Panc1 (cell line): Measurements from ENCODE around the gene SPIRE1. TPM values are rescaled to one million over a fixed set of nuclear protein-coding genes. Genes with fewer than 3 reads are reported as not detected.

ENCODE experiments used
- ATAC-seq: fragments of 200-7000 bp; cut with Tn5 transposase; 2 replicates; pipeline ENCODE4 v1.9.1; 2020; ENCODE audit warnings: mild to moderate bottlenecking, moderate library complexity
- BruUV-seq: library from RNA; stranded (reverse); fragments of 400-500 nt; replicated peaks from 2 replicates; lab custom pipeline; 2021; lab: Mats Ljungman, UMichigan
- CTCF ChIA-PET: fragments of 300-600 bp; sonication (Branson Sonifier 250); formaldehyde crosslinking; loops from one replicate; lab custom pipeline; 2022; ENCODE audit warnings: antibody characterized with exemption; lab: Charles Lee
- POLR2A ChIA-PET: fragments of 300-600 bp; sonication (Branson Sonifier 250); formaldehyde crosslinking; loops from one replicate; lab custom pipeline; 2022; ENCODE audit warnings: antibody characterized with exemption; lab: Charles Lee
- DNase-seq: peaks from one replicate; pipeline ENCODE4 v3.0.0-alpha.2; 2010; ENCODE audit warnings: low read depth, low spot score
- H3K27ac ChIP-seq: 2 replicates; pipeline ENCODE4 v1.5.1; 2011; ENCODE audit warnings: mild to moderate bottlenecking, low read length, inconsistent platforms
- H3K27me3 ChIP-seq: fragments of 200-500 bp; sonication (Bioruptor generic); 2 replicates; pipeline ENCODE4 v1.6.0; 2014; ENCODE audit warnings: low read length, inconsistent platforms; ENCODE audit not compliant: control insufficient read depth, insufficient read depth
- H3K36me3 ChIP-seq: fragments of 200-500 bp; sonication (Bioruptor generic); 2 replicates; pipeline ENCODE4 v1.5.1; 2014; ENCODE audit warnings: inconsistent platforms, mild to moderate bottlenecking, low read length, moderate library complexity; ENCODE audit not compliant: control insufficient read depth, insufficient read depth
- H3K4me1 ChIP-seq: 2 replicates; pipeline ENCODE4 v1.5.1; 2011; ENCODE audit warnings: inconsistent platforms, mild to moderate bottlenecking, low read length, moderate library complexity; ENCODE audit not compliant: control insufficient read depth, insufficient read depth
- H3K4me3 ChIP-seq, 2 experiments: 2 replicates each; pipeline ENCODE4 v1.5.1; 2011 to 2012; ENCODE audit warnings: low read depth in 2 of 2, low read length in 2 of 2, mild to moderate bottlenecking in 2 of 2, inconsistent platforms in 1 of 2, moderate library complexity in 1 of 2
- H3K9me3 ChIP-seq: fragments of 200-500 bp; sonication (Bioruptor generic); 2 replicates; pipeline ENCODE4 v1.5.1; 2014; ENCODE audit warnings: low read depth, mild to moderate bottlenecking, inconsistent platforms, low read length, moderate library complexity; ENCODE audit not compliant: control insufficient read depth, insufficient read depth
- POLR2AphosphoS5 ChIP-seq: IDR thresholded peaks from 2 replicates; pipeline ENCODE4 v1.6.1; 2012; ENCODE audit warnings: mild to moderate bottlenecking, low read depth, low read length, moderate library complexity
- SIN3A ChIP-seq: IDR thresholded peaks from 2 replicates; pipeline ENCODE4 v1.6.1; 2012; ENCODE audit warnings: low read depth, mild to moderate bottlenecking, low read length, moderate library complexity, borderline replicate concordance; ENCODE audit not compliant: insufficient read depth
- TCF7L2 ChIP-seq: IDR thresholded peaks from 2 replicates; pipeline ENCODE4 v1.6.1; 2011; ENCODE audit warnings: mild to moderate bottlenecking, low read depth, low read length, inconsistent platforms
- in situ Hi-C: cut with HindIII; loops from 2 replicates; pipeline ENCODE4 v1.10.0; 2016; ENCODE audit warnings: low sequenced_read_pairs, low pct_unique_long_range_greater_than_20kb
- intact Hi-C: fragments of 100-400 bp; cut with micrococcal nuclease; formaldehyde crosslinking; loops from one replicate; pipeline ENCODE4 v1.10.0; 2022; ENCODE audit not compliant: unreplicated experiment
- total RNA-seq: library from RNA; stranded (reverse); gene quantifications from one replicate; pipeline ENCODE4 v1.2.1, GENCODE V29; 2021; ENCODE audit not compliant: unreplicated experiment
- TF ChIP-seq, protein P1 (sequence below), 2 experiments: IDR thresholded peaks; 2 replicates each; pipeline ENCODE4 v1.6.1; 2011 to 2012; ENCODE audit warnings: low read depth in 2 of 2, control low read depth in 1 of 2, low read length in 1 of 2, mild to moderate bottlenecking in 1 of 2, moderate library complexity in 1 of 2; ENCODE audit not compliant: insufficient read depth in 1 of 2
- TF ChIP-seq, protein P2 (sequence below): fragments of 450-650 bp; IDR thresholded peaks from 2 replicates; pipeline ENCODE4 v1.5.1; 2017; ENCODE audit warnings: mild to moderate bottlenecking

Gene SPIRE1
- total RNA-seq, 1 experiment from 2014 or later: 45.5 TPM

DNA sequence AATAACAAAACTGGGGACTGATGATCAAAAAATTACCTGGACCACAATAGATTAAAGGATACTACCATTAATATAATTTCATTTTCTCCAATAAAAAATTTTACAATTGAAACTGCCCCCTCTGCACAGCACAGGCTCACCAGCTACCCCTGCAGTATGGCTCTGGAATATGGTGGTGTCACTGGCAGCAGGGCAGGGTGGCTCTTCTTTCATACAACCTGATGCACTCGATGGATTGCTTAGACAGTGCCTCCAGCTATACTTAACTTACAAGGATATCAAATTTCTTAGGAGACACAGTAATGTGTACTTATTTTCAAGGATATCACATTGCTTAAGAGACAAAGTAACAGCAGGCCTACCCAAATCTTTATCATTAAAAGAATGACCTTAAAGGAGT is 126.2 kb downstream of the SPIRE1 start:
- no peak for DNase-seq
- no TSS peak for BruUV-seq
- ChIA-PET CTCF (interaction anchor here (0.5 to 0.6 kb wide), 2 partner anchors 10 to 74 kb away, joined by 3 read pairs; no protein-coding TSS in a partner anchor), POLR2A (no interaction called here)
- Histone ChIP-seq H3K36me3 (no peaks in the 10 kb centered on the region), H3K27ac (no peak overlapping the region), H3K9me3 (no peaks in the 10 kb centered on the region), H3K4me3 (no peak overlapping the region), H3K27me3 (no peaks in the 10 kb centered on the region), H3K4me1 (no peaks in the 10 kb centered on the region)
- TF ChIP-seq, protein P1, sequence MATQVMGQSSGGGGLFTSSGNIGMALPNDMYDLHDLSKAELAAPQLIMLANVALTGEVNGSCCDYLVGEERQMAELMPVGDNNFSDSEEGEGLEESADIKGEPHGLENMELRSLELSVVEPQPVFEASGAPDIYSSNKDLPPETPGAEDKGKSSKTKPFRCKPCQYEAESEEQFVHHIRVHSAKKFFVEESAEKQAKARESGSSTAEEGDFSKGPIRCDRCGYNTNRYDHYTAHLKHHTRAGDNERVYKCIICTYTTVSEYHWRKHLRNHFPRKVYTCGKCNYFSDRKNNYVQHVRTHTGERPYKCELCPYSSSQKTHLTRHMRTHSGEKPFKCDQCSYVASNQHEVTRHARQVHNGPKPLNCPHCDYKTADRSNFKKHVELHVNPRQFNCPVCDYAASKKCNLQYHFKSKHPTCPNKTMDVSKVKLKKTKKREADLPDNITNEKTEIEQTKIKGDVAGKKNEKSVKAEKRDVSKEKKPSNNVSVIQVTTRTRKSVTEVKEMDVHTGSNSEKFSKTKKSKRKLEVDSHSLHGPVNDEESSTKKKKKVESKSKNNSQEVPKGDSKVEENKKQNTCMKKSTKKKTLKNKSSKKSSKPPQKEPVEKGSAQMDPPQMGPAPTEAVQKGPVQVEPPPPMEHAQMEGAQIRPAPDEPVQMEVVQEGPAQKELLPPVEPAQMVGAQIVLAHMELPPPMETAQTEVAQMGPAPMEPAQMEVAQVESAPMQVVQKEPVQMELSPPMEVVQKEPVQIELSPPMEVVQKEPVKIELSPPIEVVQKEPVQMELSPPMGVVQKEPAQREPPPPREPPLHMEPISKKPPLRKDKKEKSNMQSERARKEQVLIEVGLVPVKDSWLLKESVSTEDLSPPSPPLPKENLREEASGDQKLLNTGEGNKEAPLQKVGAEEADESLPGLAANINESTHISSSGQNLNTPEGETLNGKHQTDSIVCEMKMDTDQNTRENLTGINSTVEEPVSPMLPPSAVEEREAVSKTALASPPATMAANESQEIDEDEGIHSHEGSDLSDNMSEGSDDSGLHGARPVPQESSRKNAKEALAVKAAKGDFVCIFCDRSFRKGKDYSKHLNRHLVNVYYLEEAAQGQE (IDR thresholded peaks at IDR 0.05; ENCODE audit: insufficient read depth in 1 of 2, low read depth in 2 of 2, low read length in 1 of 2): no peak
- TF ChIP-seq SIN3A (no peak), TCF7L2 (no peak), POLR2AphosphoS5 (no peak)
- TF ChIP-seq, protein P2, sequence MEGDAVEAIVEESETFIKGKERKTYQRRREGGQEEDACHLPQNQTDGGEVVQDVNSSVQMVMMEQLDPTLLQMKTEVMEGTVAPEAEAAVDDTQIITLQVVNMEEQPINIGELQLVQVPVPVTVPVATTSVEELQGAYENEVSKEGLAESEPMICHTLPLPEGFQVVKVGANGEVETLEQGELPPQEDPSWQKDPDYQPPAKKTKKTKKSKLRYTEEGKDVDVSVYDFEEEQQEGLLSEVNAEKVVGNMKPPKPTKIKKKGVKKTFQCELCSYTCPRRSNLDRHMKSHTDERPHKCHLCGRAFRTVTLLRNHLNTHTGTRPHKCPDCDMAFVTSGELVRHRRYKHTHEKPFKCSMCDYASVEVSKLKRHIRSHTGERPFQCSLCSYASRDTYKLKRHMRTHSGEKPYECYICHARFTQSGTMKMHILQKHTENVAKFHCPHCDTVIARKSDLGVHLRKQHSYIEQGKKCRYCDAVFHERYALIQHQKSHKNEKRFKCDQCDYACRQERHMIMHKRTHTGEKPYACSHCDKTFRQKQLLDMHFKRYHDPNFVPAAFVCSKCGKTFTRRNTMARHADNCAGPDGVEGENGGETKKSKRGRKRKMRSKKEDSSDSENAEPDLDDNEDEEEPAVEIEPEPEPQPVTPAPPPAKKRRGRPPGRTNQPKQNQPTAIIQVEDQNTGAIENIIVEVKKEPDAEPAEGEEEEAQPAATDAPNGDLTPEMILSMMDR: peak; percentile 22; the same call in 1 of the 2 replicates
- ATAC-seq: no peak
- intact Hi-C loops: no loop called here
- in situ Hi-C loops: no loop called here

DNA sequence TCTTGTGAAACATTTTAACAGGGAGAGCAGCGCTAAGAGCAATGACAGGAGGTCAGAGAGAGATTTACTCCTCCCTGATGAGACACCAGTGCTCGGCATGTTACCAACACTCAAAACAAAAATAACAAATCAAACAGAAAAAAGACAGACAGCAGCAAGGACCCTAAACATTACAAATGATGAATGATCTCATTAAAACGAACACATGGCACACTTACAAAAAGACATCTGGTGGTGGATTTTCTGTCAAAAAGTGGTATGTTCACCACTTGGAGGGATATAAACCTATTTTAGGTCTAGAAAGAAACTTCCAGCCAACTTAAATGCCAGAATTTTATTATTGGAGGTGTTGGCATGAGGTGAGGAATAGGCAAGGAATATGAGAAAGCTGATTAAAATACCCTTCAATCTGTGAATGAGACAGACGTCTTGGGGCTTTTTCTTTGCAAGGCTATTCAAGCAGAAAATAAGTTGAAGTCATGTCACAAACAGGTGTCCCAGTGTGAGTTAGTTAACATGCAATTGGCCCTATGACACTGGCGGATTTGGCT is 137.4 kb downstream of the SPIRE1 start:
- no peak overlapping the region for H3K27ac ChIP-seq
- no peak for DNase-seq
- H3K4me1 ChIP-seq: no peaks in the 10 kb centered on the region
- no TSS peak for BruUV-seq
- no peaks in the 10 kb centered on the region for H3K9me3 ChIP-seq
- intact Hi-C loops (no loop called here), in situ Hi-C loops (no loop called here)
- no peaks in the 10 kb centered on the region for H3K36me3 ChIP-seq
- ChIA-PET POLR2A (no interaction called here), CTCF (no interaction called here)
- no peaks in the 10 kb centered on the region for H3K27me3 ChIP-seq
- no peak for ATAC-seq
- H3K4me3 ChIP-seq: no peak overlapping the region
- TF ChIP-seq, protein P1 (IDR thresholded peaks at IDR 0.05; ENCODE audit: insufficient read depth in 1 of 2, low read depth in 2 of 2, low read length in 1 of 2): no peak
- TF ChIP-seq TCF7L2 (no peak), SIN3A (no peak), POLR2AphosphoS5 (no peak)
- TF ChIP-seq, protein P2: no peak
